AG09309 (cell line): ENCODE results near the gene ATP6V0D1.

ENCODE experiments used
- DNase-seq: peaks from one replicate; pipeline ENCODE4 v3.0.0-alpha.2; 2010; ENCODE audit warnings: low read depth
- H3K4me3 ChIP-seq: 2 replicates; pipeline ENCODE4 v1.5.1; 2011; ENCODE audit warnings: mild to moderate bottlenecking, low read depth, low read length, moderate library complexity; ENCODE audit not compliant: control insufficient read depth
- CTCF ChIP-seq: IDR thresholded peaks from 2 replicates; pipeline ENCODE4 v1.5.1; 2011; ENCODE audit warnings: mild to moderate bottlenecking, low read depth, low read length, inconsistent platforms; ENCODE audit not compliant: insufficient read depth, control insufficient read depth; ENCODE audit errors: missing control alignments

ATP6V0D1 gene

DNA sequence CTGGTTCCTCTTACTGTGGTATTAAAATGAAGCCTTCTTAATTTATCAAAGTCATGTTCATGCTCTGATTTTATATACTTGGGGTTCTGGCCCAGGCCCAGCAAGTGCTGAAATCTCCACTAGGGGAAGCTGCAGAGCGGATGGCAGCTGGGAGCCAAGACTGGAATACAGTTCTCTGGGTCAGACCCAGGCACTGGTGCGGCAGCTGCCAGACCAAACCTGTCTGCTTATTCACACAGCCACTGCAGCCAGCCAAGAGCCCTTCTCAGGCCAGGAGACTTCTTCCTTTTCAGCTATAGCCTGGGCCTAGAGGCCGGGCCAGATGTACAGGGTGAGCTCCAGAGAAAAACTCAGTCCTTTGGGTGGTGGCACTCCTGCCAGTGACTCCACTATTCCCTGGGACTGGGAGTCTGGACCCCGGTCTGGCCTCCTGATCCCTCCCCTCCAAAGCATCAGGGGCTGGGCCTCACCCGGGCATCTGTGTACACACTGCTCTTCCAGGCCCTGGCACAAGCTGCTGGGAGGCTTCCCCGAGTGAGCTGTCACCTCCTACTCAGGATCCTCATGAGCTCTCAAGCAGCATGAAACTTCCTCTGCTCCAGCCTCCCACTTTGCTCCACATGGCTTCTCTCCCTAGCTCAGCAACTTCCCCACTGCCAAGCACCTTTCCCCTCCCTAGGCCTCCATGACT lies 24.4 kb downstream of the ATP6V0D1 start:
- no peak overlapping the region for H3K4me3 ChIP-seq
- peak; percentile 17 for DNase-seq
- TF ChIP-seq CTCF = peak; percentile 66

DNA sequence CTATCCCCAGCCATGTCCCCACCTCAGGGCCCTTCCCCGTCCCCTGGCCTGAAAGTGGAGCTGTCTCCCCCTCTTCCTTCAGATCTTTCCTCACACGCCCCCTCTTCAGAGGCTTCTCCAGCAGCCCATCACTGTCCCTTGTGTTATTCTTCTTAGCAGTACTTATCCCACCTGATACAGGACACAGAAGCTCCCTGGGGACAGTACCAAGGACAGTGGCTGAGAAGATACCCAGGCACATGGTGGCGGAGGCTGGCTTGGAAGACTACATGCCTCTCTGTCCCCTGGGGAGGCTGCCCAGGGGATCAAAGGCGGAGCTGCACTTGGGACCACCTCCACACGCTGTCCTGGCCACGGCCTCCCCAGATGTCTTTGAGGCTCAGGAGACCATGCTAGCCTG lies 26.1 kb downstream of the ATP6V0D1 start:
- no peak for TF ChIP-seq CTCF
- H3K4me3 ChIP-seq = no peak overlapping the region

DNA sequence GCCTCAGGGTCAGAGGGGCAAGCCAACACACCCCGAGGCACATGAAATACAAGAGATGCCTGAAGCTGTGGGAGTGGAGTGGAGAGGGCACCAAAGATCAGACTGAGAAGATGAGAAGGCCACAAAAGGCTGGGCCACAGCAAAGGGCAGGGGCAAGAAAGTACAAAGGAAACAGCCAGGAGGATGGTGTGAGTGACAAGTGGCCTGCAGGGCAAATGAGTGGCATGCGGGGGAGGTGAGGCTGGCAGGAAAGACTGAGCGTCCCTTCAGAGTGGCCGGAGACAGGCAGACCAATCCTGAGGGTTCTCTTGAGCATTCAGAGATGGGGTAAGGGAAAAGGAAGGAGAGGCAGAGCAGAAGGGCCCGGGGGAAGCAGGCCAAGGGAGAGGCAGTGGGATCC lies 26.9 kb downstream of the ATP6V0D1 start:
- TF ChIP-seq CTCF = no peak
- no peak overlapping the region for H3K4me3 ChIP-seq
- no peak for DNase-seq

More for the DNA sequence above, 26.1 kb downstream of the ATP6V0D1 start:
- DNase-seq = no peak

GRCh38 chr16:67451704-67452435 lies 29.1 kb downstream of the ATP6V0D1 start:
- no peak for DNase-seq
- no peak overlapping the region for H3K4me3 ChIP-seq
- TF ChIP-seq CTCF = no peak

GRCh38 chr16:67451061-67451703 lies 29.8 kb downstream of the ATP6V0D1 start:
- H3K4me3 ChIP-seq = no peak overlapping the region
- no peak for DNase-seq
- TF ChIP-seq CTCF = no peak

DNA sequence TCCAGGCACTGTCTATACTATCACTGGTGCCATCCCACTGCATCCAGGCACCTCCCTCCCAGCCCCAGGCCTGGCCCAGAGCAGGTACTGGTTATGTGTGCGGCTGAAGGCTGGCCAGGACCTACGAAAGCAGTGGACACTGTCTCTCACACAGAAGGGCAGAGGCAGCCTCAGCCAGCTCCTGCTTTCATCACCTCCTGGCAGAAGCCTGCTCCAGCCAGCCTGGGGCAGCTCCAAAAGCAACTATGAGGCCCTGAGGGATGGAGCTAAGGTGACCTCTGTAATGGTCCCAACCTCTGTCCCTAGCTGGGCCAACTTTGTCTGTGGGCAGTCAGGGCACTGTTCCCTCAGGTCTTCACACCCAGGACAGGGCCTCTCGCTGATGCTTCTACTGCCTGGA lies 31.2 kb downstream of the ATP6V0D1 start:
- TF ChIP-seq CTCF = no peak
- no peak overlapping the region for H3K4me3 ChIP-seq
- no peak for DNase-seq
